Prostate gland (tissue), 2 donors: ENCODE results near the gene ZFHX3.

Source experiments
- POLR2A ChIP-seq: fragments of 450-650 bp; IDR thresholded peaks from one replicate; pipeline ENCODE4 v1.6.1; 2016; ENCODE audit warnings: antibody characterized with exemption, mild to moderate bottlenecking
- POLR2AphosphoS5 ChIP-seq: sonication (generic); formaldehyde crosslinking; IDR thresholded peaks from one replicate; pipeline ENCODE4 v1.6.1; 2017; ENCODE audit warnings: antibody characterized with exemption
- TF ChIP-seq, protein P1 (sequence below), 4 experiments: fragments of 200-600 bp in 2 of 4; fragments of 450-650 bp in 2 of 4; sonication (generic) in 2 of 4; IDR thresholded peaks; 1 replicate in 3 of 4; 2 replicates in 1 of 4; pipeline ENCODE4 v1.5.1; 2016 to 2019; ENCODE audit warnings: antibody characterized with exemption in 4 of 4, mild to moderate bottlenecking in 2 of 4, moderate library complexity in 2 of 4

DNA sequence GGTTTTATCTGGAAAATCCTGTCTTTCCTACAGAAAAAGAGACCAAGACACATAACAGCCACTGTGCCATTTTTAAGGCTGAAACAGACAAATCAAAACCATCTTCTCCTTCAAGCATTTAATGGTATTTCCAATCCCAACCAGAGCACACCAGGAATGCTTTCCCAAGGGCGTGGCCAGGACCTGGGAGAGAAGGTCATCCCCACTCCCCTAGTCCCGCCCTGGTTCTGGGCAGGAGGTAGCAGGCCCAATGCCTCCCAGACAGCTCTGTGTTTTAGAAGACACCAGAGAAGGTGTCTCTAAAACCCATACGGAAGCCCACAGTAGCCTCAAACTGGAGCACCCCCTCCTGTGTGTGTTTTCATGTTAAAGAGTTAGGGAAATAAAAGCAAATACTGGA is 214.4 kb downstream of the ZFHX3 start:
- TF ChIP-seq, protein P1, sequence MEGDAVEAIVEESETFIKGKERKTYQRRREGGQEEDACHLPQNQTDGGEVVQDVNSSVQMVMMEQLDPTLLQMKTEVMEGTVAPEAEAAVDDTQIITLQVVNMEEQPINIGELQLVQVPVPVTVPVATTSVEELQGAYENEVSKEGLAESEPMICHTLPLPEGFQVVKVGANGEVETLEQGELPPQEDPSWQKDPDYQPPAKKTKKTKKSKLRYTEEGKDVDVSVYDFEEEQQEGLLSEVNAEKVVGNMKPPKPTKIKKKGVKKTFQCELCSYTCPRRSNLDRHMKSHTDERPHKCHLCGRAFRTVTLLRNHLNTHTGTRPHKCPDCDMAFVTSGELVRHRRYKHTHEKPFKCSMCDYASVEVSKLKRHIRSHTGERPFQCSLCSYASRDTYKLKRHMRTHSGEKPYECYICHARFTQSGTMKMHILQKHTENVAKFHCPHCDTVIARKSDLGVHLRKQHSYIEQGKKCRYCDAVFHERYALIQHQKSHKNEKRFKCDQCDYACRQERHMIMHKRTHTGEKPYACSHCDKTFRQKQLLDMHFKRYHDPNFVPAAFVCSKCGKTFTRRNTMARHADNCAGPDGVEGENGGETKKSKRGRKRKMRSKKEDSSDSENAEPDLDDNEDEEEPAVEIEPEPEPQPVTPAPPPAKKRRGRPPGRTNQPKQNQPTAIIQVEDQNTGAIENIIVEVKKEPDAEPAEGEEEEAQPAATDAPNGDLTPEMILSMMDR (IDR thresholded peaks at IDR 0.05), result no peak
- no peak for TF ChIP-seq POLR2AphosphoS5
- TF ChIP-seq POLR2A, result no peak
